Panc1 (cell line): ENCODE measurements around the gene PRPS1. TPM values are rescaled to one million over a fixed set of nuclear protein-coding genes. Genes with fewer than 3 reads are reported as not detected.
"Not testable (repeated sequence)": the region's sequence is repeated elsewhere in the genome, so short reads cannot be mapped to it uniquely, and the experiment has no call there.

Source experiments
- ATAC-seq: fragments of 200-7000 bp; cut with Tn5 transposase; 2 replicates; pipeline ENCODE4 v1.9.1; 2020; ENCODE audit warnings: mild to moderate bottlenecking, moderate library complexity
- BruUV-seq: library from RNA; stranded (reverse); fragments of 400-500 nt; replicated peaks from 2 replicates; lab custom pipeline; 2021; lab: Mats Ljungman, UMichigan
- CTCF ChIA-PET: fragments of 300-600 bp; sonication (Branson Sonifier 250); formaldehyde crosslinking; loops from one replicate; lab custom pipeline; 2022; ENCODE audit warnings: antibody characterized with exemption; lab: Charles Lee
- POLR2A ChIA-PET: fragments of 300-600 bp; sonication (Branson Sonifier 250); formaldehyde crosslinking; loops from one replicate; lab custom pipeline; 2022; ENCODE audit warnings: antibody characterized with exemption; lab: Charles Lee
- DNase-seq: peaks from one replicate; pipeline ENCODE4 v3.0.0-alpha.2; 2010; ENCODE audit warnings: low read depth, low spot score
- H3K27ac ChIP-seq: 2 replicates; pipeline ENCODE4 v1.5.1; 2011; ENCODE audit warnings: mild to moderate bottlenecking, low read length, inconsistent platforms
- H3K27me3 ChIP-seq: fragments of 200-500 bp; sonication (Bioruptor generic); 2 replicates; pipeline ENCODE4 v1.6.0; 2014; ENCODE audit warnings: low read length, inconsistent platforms; ENCODE audit not compliant: control insufficient read depth, insufficient read depth
- H3K36me3 ChIP-seq: fragments of 200-500 bp; sonication (Bioruptor generic); 2 replicates; pipeline ENCODE4 v1.5.1; 2014; ENCODE audit warnings: inconsistent platforms, mild to moderate bottlenecking, low read length, moderate library complexity; ENCODE audit not compliant: control insufficient read depth, insufficient read depth
- H3K4me1 ChIP-seq: 2 replicates; pipeline ENCODE4 v1.5.1; 2011; ENCODE audit warnings: inconsistent platforms, mild to moderate bottlenecking, low read length, moderate library complexity; ENCODE audit not compliant: control insufficient read depth, insufficient read depth
- H3K4me3 ChIP-seq, 2 experiments: 2 replicates each; pipeline ENCODE4 v1.5.1; 2011 to 2012; ENCODE audit warnings: low read depth in 2 of 2, low read length in 2 of 2, mild to moderate bottlenecking in 2 of 2, inconsistent platforms in 1 of 2, moderate library complexity in 1 of 2
- H3K9me3 ChIP-seq: fragments of 200-500 bp; sonication (Bioruptor generic); 2 replicates; pipeline ENCODE4 v1.5.1; 2014; ENCODE audit warnings: low read depth, mild to moderate bottlenecking, inconsistent platforms, low read length, moderate library complexity; ENCODE audit not compliant: control insufficient read depth, insufficient read depth
- CTCF ChIP-seq: fragments of 450-650 bp; IDR thresholded peaks from 2 replicates; pipeline ENCODE4 v1.5.1; 2017; ENCODE audit warnings: mild to moderate bottlenecking
- POLR2AphosphoS5 ChIP-seq: IDR thresholded peaks from 2 replicates; pipeline ENCODE4 v1.6.1; 2012; ENCODE audit warnings: mild to moderate bottlenecking, low read depth, low read length, moderate library complexity
- REST ChIP-seq, 2 experiments: IDR thresholded peaks; 2 replicates each; pipeline ENCODE4 v1.6.1; 2011 to 2012; ENCODE audit warnings: low read depth in 2 of 2, control low read depth in 1 of 2, low read length in 1 of 2, mild to moderate bottlenecking in 1 of 2, moderate library complexity in 1 of 2; ENCODE audit not compliant: insufficient read depth in 1 of 2
- SIN3A ChIP-seq: IDR thresholded peaks from 2 replicates; pipeline ENCODE4 v1.6.1; 2012; ENCODE audit warnings: low read depth, mild to moderate bottlenecking, low read length, moderate library complexity, borderline replicate concordance; ENCODE audit not compliant: insufficient read depth
- TCF7L2 ChIP-seq: IDR thresholded peaks from 2 replicates; pipeline ENCODE4 v1.6.1; 2011; ENCODE audit warnings: mild to moderate bottlenecking, low read depth, low read length, inconsistent platforms
- in situ Hi-C: cut with HindIII; loops from 2 replicates; pipeline ENCODE4 v1.10.0; 2016; ENCODE audit warnings: low sequenced_read_pairs, low pct_unique_long_range_greater_than_20kb
- intact Hi-C: fragments of 100-400 bp; cut with micrococcal nuclease; formaldehyde crosslinking; loops from one replicate; pipeline ENCODE4 v1.10.0; 2022; ENCODE audit not compliant: unreplicated experiment
- total RNA-seq: library from RNA; stranded (reverse); gene quantifications from one replicate; pipeline ENCODE4 v1.2.1, GENCODE V29; 2021; ENCODE audit not compliant: unreplicated experiment

The PRPS1 gene
- total RNA-seq, 1 experiment from 2014 or later: 152 TPM

- Histone ChIP-seq H3K4me1 (no peaks in the 10 kb centered on the region), H3K4me3 (no peak overlapping the region), H3K36me3 (no peaks in the 10 kb centered on the region), H3K27me3 (no peaks in the 10 kb centered on the region), H3K9me3 (no peaks in the 10 kb centered on the region), H3K27ac (no peak overlapping the region)
- no peak for DNase-seq
- CTCF ChIA-PET: interaction anchor here (0.6 kb wide), 1 partner anchor 11 kb away, joined by 3 read pairs; no protein-coding TSS in a partner anchor
- in situ Hi-C loops (no loop called here), intact Hi-C loops (no loop called here)
- no peak for TF ChIP-seq SIN3A
- TF ChIP-seq CTCF: no peak
- no peak for TF ChIP-seq REST (IDR thresholded peaks at IDR 0.05; ENCODE audit: insufficient read depth in 1 of 2, low read depth in 2 of 2, low read length in 1 of 2)
- no peak for TF ChIP-seq TCF7L2
- no peak for TF ChIP-seq POLR2AphosphoS5
- no peak for ATAC-seq
- no TSS peak for BruUV-seq
- POLR2A ChIA-PET: no interaction called here
These were observed 55.6 kb downstream of the PRPS1 start for GRCh38 chrX:107683931-107684330.

- DNase-seq: no peak
- in situ Hi-C loops: no loop called here
- intact Hi-C loops: no loop called here
- POLR2A ChIA-PET: no interaction called here
- Histone ChIP-seq H3K36me3 (no peaks in the 10 kb centered on the region), H3K9me3 (no peaks in the 10 kb centered on the region), H3K4me3 (no peak overlapping the region), H3K4me1 (no peaks in the 10 kb centered on the region), H3K27me3 (no peaks in the 10 kb centered on the region), H3K27ac (no peak overlapping the region)
- BruUV-seq: no TSS peak
- ATAC-seq: no peak
- TF ChIP-seq CTCF: no peak
- TF ChIP-seq TCF7L2: no peak
- no peak for TF ChIP-seq REST (IDR thresholded peaks at IDR 0.05; ENCODE audit: insufficient read depth in 1 of 2, low read depth in 2 of 2, low read length in 1 of 2)
- no peak for TF ChIP-seq SIN3A
- CTCF ChIA-PET: no interaction called here
These were observed 56.7 kb downstream of the PRPS1 start for GRCh38 chrX:107684956-107685385.

GRCh38 chrX:107685586-107685985 is 57.3 kb downstream of the PRPS1 start:
- H3K36me3 ChIP-seq, H3K27ac ChIP-seq, H3K4me1 ChIP-seq, DNase-seq, H3K4me3 ChIP-seq, H3K9me3 ChIP-seq, POLR2A ChIA-PET, in situ Hi-C loops, intact Hi-C loops, ATAC-seq, BruUV-seq, H3K27me3 ChIP-seq, CTCF ChIA-PET: not testable (repeated sequence)
